ENCODE measurements around the gene VPS18.
A peak's percentile ranks its signal among the peaks of the same experiment; 100 is the strongest.

VPS18 gene

DNA sequence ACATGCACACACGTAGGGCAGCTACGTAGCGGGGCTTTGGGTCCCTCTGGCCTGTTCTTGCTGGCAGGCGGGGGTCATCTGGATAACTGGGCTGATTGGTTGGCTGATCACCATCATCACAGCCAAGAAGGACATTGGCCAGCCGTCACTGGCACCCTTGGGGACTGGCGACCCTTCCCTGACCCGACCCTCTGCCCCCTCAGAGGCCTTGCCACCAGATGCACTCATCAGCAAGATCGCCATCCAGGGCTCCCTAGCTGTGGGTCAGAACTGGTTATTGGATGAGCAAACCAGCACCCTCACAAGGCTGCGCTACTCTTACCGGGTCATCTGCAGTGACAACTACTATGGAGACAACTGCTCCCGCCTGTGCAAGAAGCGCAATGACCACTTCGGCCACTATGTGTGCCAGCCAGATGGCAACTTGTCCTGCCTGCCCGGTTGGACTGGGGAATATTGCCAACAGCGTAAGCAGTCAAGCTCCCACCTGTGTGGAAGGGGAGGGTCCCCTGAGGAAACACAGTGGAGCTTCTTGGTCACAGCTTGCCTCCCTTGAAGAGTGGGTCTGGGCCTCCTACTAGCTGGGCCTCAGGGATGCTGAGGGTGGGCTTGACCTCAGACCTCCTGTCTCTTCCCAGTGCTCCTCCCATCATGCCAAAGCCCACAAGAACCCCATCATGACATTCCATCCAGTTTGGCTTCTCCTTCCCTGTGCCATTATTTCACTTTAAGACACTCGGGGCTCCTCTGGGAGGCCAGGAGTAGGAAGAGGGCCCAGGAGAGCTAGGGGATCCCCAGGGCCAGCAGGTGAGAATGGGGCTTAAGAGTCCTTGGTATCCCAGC is 37.3 kb downstream of the VPS18 start:
- H3K14ac ChIP-seq (ENCODE audit: low read length in 2 of 2), result no peak overlapping the region
- no peak overlapping the region for H3K27ac ChIP-seq (ENCODE audit: low read length, poor library complexity, severe bottlenecking)
- no peak overlapping the region for H3K23ac ChIP-seq (ENCODE audit: low read length in 2 of 2)
- peaks cover 0 to 4% of the 10 kb centered on the region in 2 experiments for H3K36me3 ChIP-seq (ENCODE audit: control insufficient read depth in 1 of 2, insufficient read depth in 2 of 2, low read depth in 1 of 2, low read length in 2 of 2)
- no peak overlapping the region for H4K91ac ChIP-seq (ENCODE audit: low read length)
- DNase-seq, result no peak
- no peaks in the 10 kb centered on the region for H3K9me3 ChIP-seq (ENCODE audit: control insufficient read depth, low read length)
- no peak overlapping the region for H3K4me3 ChIP-seq (ENCODE audit: insufficient read depth in 1 of 2, low read depth in 1 of 2, low read length in 2 of 2)
- H3K9ac ChIP-seq (ENCODE audit: low read length), result no peak overlapping the region
- no peak overlapping the region for H3K18ac ChIP-seq (ENCODE audit: low read depth in 1 of 2, low read length in 2 of 2)
- no peak overlapping the region for H3K4me2 ChIP-seq (ENCODE audit: low read length, poor library complexity, severe bottlenecking)
- H3K4me1 ChIP-seq (ENCODE audit: control insufficient read depth, insufficient read depth, low read depth, low read length), result peaks cover 49% of the 10 kb centered on the region
- H2BK120ac ChIP-seq (ENCODE audit: low read depth, low read length), result no peak overlapping the region
- H2BK5ac ChIP-seq (ENCODE audit: low read depth, low read length, poor library complexity, severe bottlenecking), result no peak overlapping the region
- no peak overlapping the region for H2BK12ac ChIP-seq (ENCODE audit: low read length in 2 of 2)
- peaks cover 57 to 89% of the 10 kb centered on the region in 2 experiments for H3K27me3 ChIP-seq (ENCODE audit: control insufficient read depth in 1 of 2, insufficient read depth in 1 of 2, low read length in 2 of 2)
- H2AFZ ChIP-seq (ENCODE audit: low read depth, low read length), result no peak overlapping the region
- no peaks in the 10 kb centered on the region for H3K79me1 ChIP-seq (replicated peaks; ENCODE audit: low read length, poor library complexity, severe bottlenecking)
- no peak overlapping the region for H2AK5ac ChIP-seq (ENCODE audit: low read length, severe bottlenecking)
- WGBS, result 88% methylated on average over 16 of the region's 16 CpGs
- H4K8ac ChIP-seq (ENCODE audit: low read length), result peak overlapping the region; percentile 45
- no peak overlapping the region for H3K4ac ChIP-seq (ENCODE audit: low read depth in 1 of 2, low read length in 2 of 2)
- no peak overlapping the region for H2BK15ac ChIP-seq (ENCODE audit: low read depth, poor library complexity, severe bottlenecking)

DNA sequence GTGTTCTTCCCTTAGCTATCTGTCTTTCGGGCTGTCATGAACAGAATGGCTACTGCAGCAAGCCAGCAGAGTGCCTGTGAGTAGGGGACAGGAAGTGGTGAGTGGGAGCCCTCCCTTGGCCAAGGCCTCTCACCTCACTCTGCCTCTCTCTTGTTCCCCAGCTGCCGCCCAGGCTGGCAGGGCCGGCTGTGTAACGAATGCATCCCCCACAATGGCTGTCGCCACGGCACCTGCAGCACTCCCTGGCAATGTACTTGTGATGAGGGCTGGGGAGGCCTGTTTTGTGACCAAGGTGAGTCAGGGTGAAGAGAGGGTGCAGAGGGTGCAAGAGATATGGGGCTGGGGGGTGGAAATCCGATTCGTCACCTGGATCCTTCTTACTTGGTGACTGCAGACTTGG is 37.9 kb downstream of the VPS18 start:
- H4K91ac ChIP-seq (ENCODE audit: low read length), result no peak overlapping the region
- 64% methylated on average over 8 of the region's 8 CpGs for WGBS
- H2BK12ac ChIP-seq (ENCODE audit: low read length in 2 of 2), result no peak overlapping the region

DNA sequence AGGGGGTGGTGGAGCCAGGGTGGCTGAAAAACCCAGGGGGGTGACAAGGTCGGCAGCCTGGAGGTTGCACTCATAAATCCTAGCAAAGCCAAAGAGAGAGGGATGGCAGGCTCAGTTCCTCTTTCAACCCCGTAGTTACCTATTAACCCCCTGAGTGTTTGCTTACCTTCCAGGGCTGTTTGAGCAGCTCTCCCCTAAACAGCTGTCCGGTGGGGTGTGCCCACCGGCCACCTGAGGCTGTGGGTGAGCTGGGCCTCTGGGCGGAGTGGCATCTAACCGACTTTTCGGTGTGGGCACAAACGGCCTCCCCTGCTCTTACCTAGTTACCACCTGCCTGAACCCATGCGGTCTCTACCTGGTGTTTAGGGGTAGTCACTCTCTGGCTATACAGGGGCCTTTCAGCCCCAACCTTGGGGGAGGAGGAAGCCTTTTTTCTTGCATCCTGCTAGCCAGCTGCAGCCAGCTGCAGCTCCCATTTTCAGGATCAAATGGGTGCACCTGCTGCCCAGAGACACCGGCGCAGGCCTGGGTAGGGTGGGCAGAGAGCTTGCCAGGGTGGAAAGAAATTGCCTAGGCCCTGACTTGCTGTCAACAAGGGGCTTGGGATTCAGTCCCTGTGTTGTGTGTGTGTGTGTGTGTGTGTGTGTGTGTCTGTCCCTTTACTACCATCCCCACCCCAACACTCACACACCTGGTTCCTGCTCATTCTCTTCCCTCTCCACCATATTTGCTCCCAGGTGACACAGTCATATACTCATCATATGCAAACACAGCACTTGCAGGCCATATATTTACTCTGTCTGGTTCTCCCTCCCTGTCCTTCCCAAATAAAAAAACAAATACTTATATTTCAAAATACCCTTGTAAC is 38.6 kb downstream of the VPS18 start:
- peaks cover 0 to 4% of the 10 kb centered on the region in 2 experiments for H3K36me3 ChIP-seq (ENCODE audit: control insufficient read depth in 1 of 2, insufficient read depth in 2 of 2, low read depth in 1 of 2, low read length in 2 of 2)
- H3K27ac ChIP-seq (ENCODE audit: low read length, poor library complexity, severe bottlenecking), result no peak overlapping the region
- no peaks in the 10 kb centered on the region for H3K79me1 ChIP-seq (replicated peaks; ENCODE audit: low read length, poor library complexity, severe bottlenecking)
- no peak overlapping the region for H2BK5ac ChIP-seq (ENCODE audit: low read depth, low read length, poor library complexity, severe bottlenecking)
- no peak overlapping the region for H2BK15ac ChIP-seq (ENCODE audit: low read depth, poor library complexity, severe bottlenecking)
- no peak overlapping the region for H2BK12ac ChIP-seq (ENCODE audit: low read length in 2 of 2)
- peaks cover 46 to 78% of the 10 kb centered on the region in 2 experiments for H3K27me3 ChIP-seq (ENCODE audit: control insufficient read depth in 1 of 2, insufficient read depth in 1 of 2, low read length in 2 of 2)
- H2BK120ac ChIP-seq (ENCODE audit: low read depth, low read length), result no peak overlapping the region
- H2AFZ ChIP-seq (ENCODE audit: low read depth, low read length), result no peak overlapping the region
- no peak overlapping the region for H3K4me2 ChIP-seq (ENCODE audit: low read length, poor library complexity, severe bottlenecking)
- no peak overlapping the region for H2AK5ac ChIP-seq (ENCODE audit: low read length, severe bottlenecking)
- no peak overlapping the region for H3K9ac ChIP-seq (ENCODE audit: low read length)
- H3K23ac ChIP-seq (ENCODE audit: low read length in 2 of 2), result no peak overlapping the region
- no peak for DNase-seq
- H3K9me3 ChIP-seq (ENCODE audit: control insufficient read depth, low read length), result no peaks in the 10 kb centered on the region
- H4K8ac ChIP-seq (ENCODE audit: low read length), result no peak overlapping the region
- no peak overlapping the region for H4K91ac ChIP-seq (ENCODE audit: low read length)
- no peak overlapping the region for H3K4me3 ChIP-seq (ENCODE audit: insufficient read depth in 1 of 2, low read depth in 1 of 2, low read length in 2 of 2)
- WGBS, result 72% methylated on average over 9 of the region's 11 CpGs
- H3K18ac ChIP-seq (ENCODE audit: low read depth in 1 of 2, low read length in 2 of 2), result no peak overlapping the region
- H3K4ac ChIP-seq (ENCODE audit: low read depth in 1 of 2, low read length in 2 of 2), result no peak overlapping the region
- H3K14ac ChIP-seq (ENCODE audit: low read length in 2 of 2), result no peak overlapping the region
- peaks cover 47% of the 10 kb centered on the region for H3K4me1 ChIP-seq (ENCODE audit: control insufficient read depth, insufficient read depth, low read depth, low read length)

More for the DNA sequence above, 37.9 kb downstream of the VPS18 start:
- no peak overlapping the region for H2BK15ac ChIP-seq (ENCODE audit: low read depth, poor library complexity, severe bottlenecking)
- no peak overlapping the region for H3K9ac ChIP-seq (ENCODE audit: low read length)
- H2BK5ac ChIP-seq (ENCODE audit: low read depth, low read length, poor library complexity, severe bottlenecking), result no peak overlapping the region
- H4K8ac ChIP-seq (ENCODE audit: low read length), result no peak overlapping the region
- no peaks in the 10 kb centered on the region for H3K9me3 ChIP-seq (ENCODE audit: control insufficient read depth, low read length)
- peaks cover 48% of the 10 kb centered on the region for H3K4me1 ChIP-seq (ENCODE audit: control insufficient read depth, insufficient read depth, low read depth, low read length)
- H3K27ac ChIP-seq (ENCODE audit: low read length, poor library complexity, severe bottlenecking), result no peak overlapping the region
- no peak overlapping the region for H3K14ac ChIP-seq (ENCODE audit: low read length in 2 of 2)
- no peaks in the 10 kb centered on the region for H3K79me1 ChIP-seq (replicated peaks; ENCODE audit: low read length, poor library complexity, severe bottlenecking)
- no peak overlapping the region for H3K4ac ChIP-seq (ENCODE audit: low read depth in 1 of 2, low read length in 2 of 2)
- peaks cover 0 to 4% of the 10 kb centered on the region in 2 experiments for H3K36me3 ChIP-seq (ENCODE audit: control insufficient read depth in 1 of 2, insufficient read depth in 2 of 2, low read depth in 1 of 2, low read length in 2 of 2)
- no peak overlapping the region for H3K23ac ChIP-seq (ENCODE audit: low read length in 2 of 2)
- no peak overlapping the region for H3K18ac ChIP-seq (ENCODE audit: low read depth in 1 of 2, low read length in 2 of 2)
- H3K4me2 ChIP-seq (ENCODE audit: low read length, poor library complexity, severe bottlenecking), result no peak overlapping the region
- H2AFZ ChIP-seq (ENCODE audit: low read depth, low read length), result no peak overlapping the region
- no peak overlapping the region for H2BK120ac ChIP-seq (ENCODE audit: low read depth, low read length)
- H3K4me3 ChIP-seq (ENCODE audit: insufficient read depth in 1 of 2, low read depth in 1 of 2, low read length in 2 of 2), result no peak overlapping the region
- no peak overlapping the region for H2AK5ac ChIP-seq (ENCODE audit: low read length, severe bottlenecking)
- H3K27me3 ChIP-seq (ENCODE audit: control insufficient read depth in 1 of 2, insufficient read depth in 1 of 2, low read length in 2 of 2), result peaks cover 51 to 83% of the 10 kb centered on the region in 2 experiments
- no peak for DNase-seq

DNA sequence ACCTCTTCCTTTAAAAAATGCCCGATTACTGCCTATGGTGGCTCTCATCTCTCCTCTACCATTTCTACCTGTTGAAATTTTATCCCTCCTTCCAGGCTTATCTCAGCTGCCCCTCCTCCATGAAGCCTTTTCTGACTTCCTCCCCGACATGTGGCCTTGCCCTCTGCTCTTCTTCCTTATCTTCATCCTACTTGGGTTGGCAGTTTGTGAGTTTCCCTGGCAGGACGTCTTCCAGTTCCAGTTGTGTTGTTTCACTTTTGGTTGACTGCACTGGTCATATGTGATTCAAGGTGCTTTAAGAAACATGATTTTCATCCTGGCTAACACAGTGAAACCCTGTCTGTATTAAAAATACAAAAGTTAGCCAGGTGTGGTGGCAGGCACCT is 39.3 kb downstream of the VPS18 start:
- no peak overlapping the region for H3K18ac ChIP-seq (ENCODE audit: low read depth in 1 of 2, low read length in 2 of 2)
- no peaks in the 10 kb centered on the region for H3K9me3 ChIP-seq (ENCODE audit: control insufficient read depth, low read length)
- H3K27ac ChIP-seq (ENCODE audit: low read length, poor library complexity, severe bottlenecking), result no peak overlapping the region
- no peak overlapping the region for H2BK5ac ChIP-seq (ENCODE audit: low read depth, low read length, poor library complexity, severe bottlenecking)
- H3K27me3 ChIP-seq (ENCODE audit: control insufficient read depth in 1 of 2, insufficient read depth in 1 of 2, low read length in 2 of 2), result peaks cover 40 to 73% of the 10 kb centered on the region in 2 experiments
- H3K4me3 ChIP-seq (ENCODE audit: insufficient read depth in 1 of 2, low read depth in 1 of 2, low read length in 2 of 2), result no peak overlapping the region
- no peak overlapping the region for H4K8ac ChIP-seq (ENCODE audit: low read length)
- no peaks in the 10 kb centered on the region for H3K79me1 ChIP-seq (replicated peaks; ENCODE audit: low read length, poor library complexity, severe bottlenecking)
- H4K91ac ChIP-seq (ENCODE audit: low read length), result no peak overlapping the region
- H3K23ac ChIP-seq (ENCODE audit: low read length in 2 of 2), result no peak overlapping the region
- no peak overlapping the region for H3K4ac ChIP-seq (ENCODE audit: low read depth in 1 of 2, low read length in 2 of 2)
- H2AK5ac ChIP-seq (ENCODE audit: low read length, severe bottlenecking), result no peak overlapping the region
- H2BK120ac ChIP-seq (ENCODE audit: low read depth, low read length), result no peak overlapping the region
- DNase-seq, result no peak
- H2BK12ac ChIP-seq (ENCODE audit: low read length in 2 of 2), result no peak overlapping the region
- H3K9ac ChIP-seq (ENCODE audit: low read length), result no peak overlapping the region
- H3K4me1 ChIP-seq (ENCODE audit: control insufficient read depth, insufficient read depth, low read depth, low read length), result peaks cover 41% of the 10 kb centered on the region
- WGBS, result 100% methylated on average over 1 of the region's 3 CpGs
- H2AFZ ChIP-seq (ENCODE audit: low read depth, low read length), result no peak overlapping the region
- no peak overlapping the region for H3K14ac ChIP-seq (ENCODE audit: low read length in 2 of 2)
- H2BK15ac ChIP-seq (ENCODE audit: low read depth, poor library complexity, severe bottlenecking), result no peak overlapping the region
- H3K36me3 ChIP-seq (ENCODE audit: control insufficient read depth in 1 of 2, insufficient read depth in 2 of 2, low read depth in 1 of 2, low read length in 2 of 2), result peaks cover 0 to 4% of the 10 kb centered on the region in 2 experiments
- H3K4me2 ChIP-seq (ENCODE audit: low read length, poor library complexity, severe bottlenecking), result no peak overlapping the region

Data from mesenchymal stem cell (in vitro differentiated cells and primary cell).